Astrocyte (in vitro differentiated cells and primary cell): ENCODE results near the gene EMC10. TPM values are rescaled to one million over a fixed set of nuclear protein-coding genes. Genes with fewer than 3 reads are reported as not detected.
"Not testable (repeated sequence)": the region's sequence is repeated elsewhere in the genome, so short reads cannot be mapped to it uniquely, and the experiment has no call there.

Experiments used
- DNase-seq: peaks from one replicate; pipeline ENCODE4 v3.0.0-alpha.2; 2010; ENCODE audit warnings: low read depth
- FAIRE-seq: peaks from 2 replicates; lab custom pipeline; 2011; peaks lifted over from hg19 to GRCh38; lab: Jason Lieb, UNC
- H2AFZ ChIP-seq: 2 replicates; pipeline ENCODE4 v1.6.0; 2012; ENCODE audit warnings: low read depth, low read length, inconsistent platforms
- H3K27ac ChIP-seq: 2 replicates; pipeline ENCODE4 v1.5.1; 2011; ENCODE audit warnings: low read depth, low read length, inconsistent platforms
- H3K27me3 ChIP-seq: 2 replicates; pipeline ENCODE4 v1.6.0; 2011; ENCODE audit warnings: low read length, inconsistent platforms; ENCODE audit not compliant: insufficient read depth
- H3K36me3 ChIP-seq: 2 replicates; pipeline ENCODE4 v1.5.1; 2011; ENCODE audit warnings: low read length, inconsistent platforms; ENCODE audit not compliant: insufficient read depth
- H3K4me1 ChIP-seq: 2 replicates; pipeline ENCODE4 v1.5.1; 2011; ENCODE audit warnings: low read length, inconsistent platforms; ENCODE audit not compliant: insufficient read depth
- H3K4me2 ChIP-seq: 2 replicates; pipeline ENCODE4 v1.6.0; 2012; ENCODE audit warnings: low read length, inconsistent platforms
- H3K4me3 ChIP-seq: 2 replicates; pipeline ENCODE4 v1.5.1; 2011; ENCODE audit warnings: low read depth, mild to moderate bottlenecking, low read length, inconsistent platforms; ENCODE audit not compliant: insufficient read depth
- H3K79me2 ChIP-seq: 2 replicates; pipeline ENCODE4 v1.6.0; 2012; ENCODE audit warnings: mild to moderate bottlenecking, low read length, inconsistent platforms; ENCODE audit not compliant: insufficient read depth
- H3K9ac ChIP-seq: 2 replicates; pipeline ENCODE4 v1.6.0; 2012; ENCODE audit warnings: mild to moderate bottlenecking, low read length, inconsistent platforms
- H3K9me3 ChIP-seq: 2 replicates; pipeline ENCODE4 v1.5.1; 2012; ENCODE audit warnings: low read depth, mild to moderate bottlenecking, low read length, inconsistent platforms; ENCODE audit not compliant: insufficient read depth
- H4K20me1 ChIP-seq: 2 replicates; pipeline ENCODE4 v1.6.0; 2012; ENCODE audit warnings: low read length, inconsistent platforms; ENCODE audit not compliant: insufficient read depth
- H3K27ac Mint-ChIP-seq: one replicate; pipeline ENCODE4 v1.8.0; 2021; ENCODE audit warnings: mild to moderate bottlenecking, mixed read lengths; ENCODE audit not compliant: unreplicated experiment
- H3K27me3 Mint-ChIP-seq: one replicate; pipeline ENCODE4 v1.8.0; 2021; ENCODE audit warnings: low read depth, mixed read lengths; ENCODE audit not compliant: unreplicated experiment
- H3K36me3 Mint-ChIP-seq: one replicate; pipeline ENCODE4 v1.8.0; 2021; ENCODE audit warnings: low read depth, mixed read lengths; ENCODE audit not compliant: unreplicated experiment
- H3K4me1 Mint-ChIP-seq: one replicate; pipeline ENCODE4 v1.8.0; 2021; ENCODE audit warnings: low read depth, mixed read lengths; ENCODE audit not compliant: unreplicated experiment
- H3K4me3 Mint-ChIP-seq: one replicate; pipeline ENCODE4 v1.8.0; 2021; ENCODE audit warnings: mild to moderate bottlenecking, moderate library complexity, mixed read lengths; ENCODE audit not compliant: unreplicated experiment
- H3K9me3 Mint-ChIP-seq: one replicate; pipeline ENCODE4 v1.8.0; 2021; ENCODE audit warnings: mild to moderate bottlenecking, mixed read lengths; ENCODE audit not compliant: unreplicated experiment
- CTCF ChIP-seq: IDR thresholded peaks from 2 replicates; pipeline ENCODE4 v1.5.1; 2011; ENCODE audit warnings: low read depth, mild to moderate bottlenecking, inconsistent platforms, low read length, moderate library complexity; ENCODE audit not compliant: insufficient read depth
- EZH2 ChIP-seq: IDR thresholded peaks from 2 replicates; pipeline ENCODE4 v1.6.1; 2012; ENCODE audit warnings: mild to moderate bottlenecking, low read length, inconsistent platforms; ENCODE audit not compliant: insufficient read depth
- total RNA-seq: library from RNA; stranded (reverse); gene quantifications from 2 replicates; pipeline ENCODE4 v1.2.1, GENCODE V29; 2021

The EMC10 gene
- total RNA-seq, 1 donor from 2014 or later = not detected

GRCh38 chr19:50520822-50521465 lies 44.6 kb downstream of the EMC10 start:
- no peak for DNase-seq
- H2AFZ ChIP-seq = no peak overlapping the region

GRCh38 chr19:50522881-50523280 lies 46.6 kb downstream of the EMC10 start:
- H3K9me3 ChIP-seq = peaks cover 4% of the 10 kb centered on the region
- no peaks in the 10 kb centered on the region for H3K27me3 ChIP-seq
- no peaks in the 10 kb centered on the region for H3K4me1 ChIP-seq
- H3K4me1 Mint-ChIP-seq = no peaks in the 10 kb centered on the region
- no peak overlapping the region for H3K4me2 ChIP-seq
- no peak overlapping the region for H3K27ac Mint-ChIP-seq
- no peak overlapping the region for H3K4me3 ChIP-seq
- FAIRE-seq (no peak), DNase-seq (no peak)
- H3K4me3 Mint-ChIP-seq = no peak overlapping the region
- H3K79me2 ChIP-seq = no peaks in the 10 kb centered on the region
- no peak overlapping the region for H3K27ac ChIP-seq
- H2AFZ ChIP-seq = no peak overlapping the region
- H4K20me1 ChIP-seq = no peaks in the 10 kb centered on the region
- no peaks in the 10 kb centered on the region for H3K27me3 Mint-ChIP-seq
- TF ChIP-seq CTCF (no peak), EZH2 (no peak)
- no peak overlapping the region for H3K9ac ChIP-seq
- no peaks in the 10 kb centered on the region for H3K36me3 Mint-ChIP-seq
- no peaks in the 10 kb centered on the region for H3K36me3 ChIP-seq
- peaks cover 7% of the 10 kb centered on the region for H3K9me3 Mint-ChIP-seq

More at GRCh38 chr19:50520822-50521465, 44.6 kb downstream of the EMC10 start:
- TF ChIP-seq EZH2 = no peak
- H3K4me3 Mint-ChIP-seq = no peak overlapping the region
- no peak overlapping the region for H3K4me3 ChIP-seq
- H3K9ac ChIP-seq = no peak overlapping the region
- H3K27me3 Mint-ChIP-seq = no peaks in the 10 kb centered on the region
- H3K79me2 ChIP-seq = no peaks in the 10 kb centered on the region
- H3K27me3 ChIP-seq = no peaks in the 10 kb centered on the region
- peaks cover 7% of the 10 kb centered on the region for H3K9me3 Mint-ChIP-seq
- FAIRE-seq = no peak
- H3K36me3 Mint-ChIP-seq = no peaks in the 10 kb centered on the region
- no peaks in the 10 kb centered on the region for H3K4me1 ChIP-seq
- no peaks in the 10 kb centered on the region for H3K4me1 Mint-ChIP-seq
- peaks cover 4% of the 10 kb centered on the region for H3K9me3 ChIP-seq
- H3K36me3 ChIP-seq = no peaks in the 10 kb centered on the region
- no peak overlapping the region for H3K27ac Mint-ChIP-seq
- H3K27ac ChIP-seq = no peak overlapping the region
- H3K4me2 ChIP-seq = no peak overlapping the region
- no peaks in the 10 kb centered on the region for H4K20me1 ChIP-seq

GRCh38 chr19:50528052-50528451 lies 51.7 kb downstream of the EMC10 start:
- H3K4me3 Mint-ChIP-seq, H3K4me3 ChIP-seq, H3K27ac Mint-ChIP-seq: not testable (repeated sequence)

More at GRCh38 chr19:50528052-50528451, 51.7 kb downstream of the EMC10 start:
- not testable (repeated sequence) for H3K4me1 ChIP-seq, H3K27me3 ChIP-seq, DNase-seq, H3K27ac ChIP-seq, H3K36me3 Mint-ChIP-seq, H3K9ac ChIP-seq, H3K9me3 ChIP-seq, H3K4me2 ChIP-seq, H3K27me3 Mint-ChIP-seq, H4K20me1 ChIP-seq, H2AFZ ChIP-seq, FAIRE-seq, H3K36me3 ChIP-seq, H3K79me2 ChIP-seq, H3K4me1 Mint-ChIP-seq
- peaks cover 14% of the 10 kb centered on the region for H3K9me3 Mint-ChIP-seq
